PC-9 (cell line): ENCODE results near the gene SNAP47. TPM values are rescaled to one million over a fixed set of nuclear protein-coding genes. Genes with fewer than 3 reads are reported as not detected.

ENCODE experiments used
- BruUV-seq: library from RNA; stranded (reverse); fragments of 400-500 nt; replicated peaks from 2 replicates; lab custom pipeline; 2021; lab: Mats Ljungman, UMichigan
- CTCF ChIA-PET: fragments of 300-600 bp; sonication (Branson Sonifier 250); formaldehyde crosslinking; loops from one replicate; lab custom pipeline; 2022; ENCODE audit warnings: antibody characterized with exemption; lab: Charles Lee
- POLR2A ChIA-PET: fragments of 300-600 bp; sonication (Branson Sonifier 250); formaldehyde crosslinking; loops from one replicate; lab custom pipeline; 2022; ENCODE audit warnings: antibody characterized with exemption; ENCODE audit not compliant: unreplicated experiment; lab: Charles Lee
- DNase-seq, 2 experiments: peaks; one replicate each; pipeline versions ENCODE4 v3.0.0 to v3.0.0-alpha.2; 2015 to 2022; ENCODE audit warnings: mixed read lengths in 1 of 2
- H2AFZ ChIP-seq: fragments of 200-600 bp; sonication (generic); 2 replicates; pipeline ENCODE4 v1.8.1; 2017; ENCODE audit warnings: antibody characterized with exemption
- H3F3A ChIP-seq: fragments of 200-600 bp; sonication (generic); 2 replicates; pipeline ENCODE4 v1.8.1; 2017; ENCODE audit warnings: antibody characterized with exemption, mild to moderate bottlenecking, low read depth; ENCODE audit not compliant: insufficient read depth
- H3K27ac ChIP-seq: fragments of 200-600 bp; sonication (generic); 2 replicates; pipeline ENCODE4 v1.6.1; 2016; ENCODE audit warnings: mixed run types
- H3K27me3 ChIP-seq: fragments of 200-600 bp; sonication (generic); 2 replicates; pipeline ENCODE4 v1.6.1; 2016; ENCODE audit warnings: low read depth, mixed run types; ENCODE audit not compliant: insufficient read depth
- H3K36me3 ChIP-seq: fragments of 200-600 bp; sonication (generic); 2 replicates; pipeline ENCODE4 v1.6.1; 2016; ENCODE audit warnings: low read depth, mixed run types
- H3K4me1 ChIP-seq: fragments of 200-600 bp; sonication (generic); replicated peaks from 2 replicates; pipeline ENCODE4 v1.6.1; 2016; ENCODE audit warnings: mixed run types; ENCODE audit not compliant: insufficient read depth
- H3K4me2 ChIP-seq: fragments of 200-600 bp; sonication (generic); 2 replicates; pipeline ENCODE4 v1.6.1; 2017; ENCODE audit warnings: mixed run types
- H3K4me3 ChIP-seq: fragments of 200-600 bp; sonication (generic); 2 replicates; pipeline ENCODE4 v1.6.1; 2016; ENCODE audit warnings: mixed run types
- H3K79me2 ChIP-seq: fragments of 200-600 bp; sonication (generic); 2 replicates; pipeline ENCODE4 v1.6.1; 2017; ENCODE audit warnings: low read depth, mixed run types
- H3K9me2 ChIP-seq: fragments of 200-600 bp; sonication (generic); 2 replicates; pipeline ENCODE4 v1.8.1; 2017; ENCODE audit warnings: mild to moderate bottlenecking; ENCODE audit not compliant: insufficient read depth
- H3K9me3 ChIP-seq: fragments of 200-600 bp; sonication (generic); 2 replicates; pipeline ENCODE4 v1.8.1; 2016; ENCODE audit warnings: low read depth; ENCODE audit not compliant: insufficient read depth
- H4K20me1 ChIP-seq: fragments of 200-600 bp; sonication (generic); 2 replicates; pipeline ENCODE4 v1.8.1; 2017; ENCODE audit not compliant: insufficient read depth
- EZH2 ChIP-seq: fragments of 200-600 bp; sonication (generic); IDR thresholded peaks from 2 replicates; pipeline ENCODE4 v1.8.0; 2017; ENCODE audit warnings: antibody characterized with exemption, low read depth
- intact Hi-C: fragments of 100-400 bp; cut with micrococcal nuclease; formaldehyde crosslinking; loops from one replicate; pipeline ENCODE4 v1.10.0; 2022; ENCODE audit not compliant: unreplicated experiment
- total RNA-seq: library from RNA; stranded (reverse); gene quantifications from 2 replicates; pipeline ENCODE4 v1.2.3, GENCODE V29; 2021
- TF ChIP-seq, protein P1 (sequence below): fragments of 200-600 bp; sonication (generic); conservative IDR thresholded peaks from 2 replicates; pipeline ENCODE4 v1.6.1; 2017; ENCODE audit warnings: mixed run types, antibody characterized with exemption, mild to moderate bottlenecking, moderate library complexity

SNAP47 gene
- total RNA-seq, 1 experiment from 2014 or later, result 70.2 TPM

DNA sequence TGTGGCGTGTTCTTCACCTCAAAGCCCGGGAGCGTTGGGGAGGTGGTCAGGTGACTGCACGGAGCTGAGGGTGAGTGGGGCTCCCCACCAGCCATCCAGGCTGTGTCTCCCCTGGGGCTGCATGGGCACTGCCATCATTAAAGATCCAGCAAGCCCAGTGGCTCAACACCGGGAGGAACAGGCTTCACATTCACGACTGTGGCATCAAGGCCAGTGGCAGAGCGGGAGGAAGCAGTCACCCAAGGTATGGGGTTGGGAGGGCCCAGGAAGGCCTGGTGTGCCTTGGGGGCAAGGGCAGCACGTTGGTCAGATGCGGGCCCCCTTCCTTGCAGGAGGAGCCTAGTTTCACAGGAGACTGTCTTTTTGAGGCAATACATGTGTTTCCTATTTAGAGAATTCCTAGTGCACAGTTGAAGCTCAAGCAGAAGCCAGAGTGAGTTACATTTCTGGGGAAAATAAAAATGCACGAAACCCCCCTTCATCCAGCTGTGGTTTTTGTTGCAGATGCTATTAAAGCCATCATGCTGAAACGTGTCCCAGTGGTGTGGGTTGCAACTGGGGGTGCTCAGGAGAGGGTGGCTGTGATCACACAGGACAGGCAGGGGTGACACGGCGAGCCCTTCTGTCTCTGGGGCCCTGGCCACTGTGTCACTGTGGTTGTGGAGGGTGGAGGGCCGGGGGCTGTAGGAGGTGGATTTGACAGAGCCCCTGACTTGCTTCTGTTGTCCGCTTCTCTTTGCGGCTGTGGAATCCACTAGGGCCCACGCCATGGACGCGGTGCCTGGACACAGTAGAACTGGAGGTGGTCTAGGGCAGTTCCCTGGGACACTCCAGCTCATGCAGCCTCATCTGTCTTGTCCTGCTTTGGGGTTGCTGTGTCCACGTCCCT is 34.1 kb downstream of the SNAP47 start:
- ChIA-PET POLR2A (no interaction called here), CTCF (interaction anchor here (0.6 kb wide), 1 partner anchor 119 kb away, joined by 3 read pairs; no protein-coding TSS in a partner anchor)
- H3F3A ChIP-seq, result peaks cover 40% of the 10 kb centered on the region
- H3K79me2 ChIP-seq, result peaks cover 6% of the 10 kb centered on the region; the same call in 1 of the 2 replicates
- no peaks in the 10 kb centered on the region for H3K9me3 ChIP-seq
- H3K4me2 ChIP-seq, result no peak overlapping the region
- intact Hi-C loops, result loop anchor here (10.0 kb wide), 1 partner anchor 606 kb away; no protein-coding TSS in a partner anchor
- TF ChIP-seq EZH2, result no peak
- BruUV-seq, result no TSS peak
- H4K20me1 ChIP-seq, result peaks cover 29% of the 10 kb centered on the region
- H3K9me2 ChIP-seq, result no peaks in the 10 kb centered on the region
- no peak overlapping the region for H3K4me3 ChIP-seq
- no peak overlapping the region for H3K27ac ChIP-seq
- H3K4me1 ChIP-seq, result peaks cover 29% of the 10 kb centered on the region
- DNase-seq, result no peak
- H2AFZ ChIP-seq, result no peak overlapping the region
- peaks cover 15% of the 10 kb centered on the region; the same call in 1 of the 2 replicates for H3K36me3 ChIP-seq
- H3K27me3 ChIP-seq, result no peaks in the 10 kb centered on the region

DNA sequence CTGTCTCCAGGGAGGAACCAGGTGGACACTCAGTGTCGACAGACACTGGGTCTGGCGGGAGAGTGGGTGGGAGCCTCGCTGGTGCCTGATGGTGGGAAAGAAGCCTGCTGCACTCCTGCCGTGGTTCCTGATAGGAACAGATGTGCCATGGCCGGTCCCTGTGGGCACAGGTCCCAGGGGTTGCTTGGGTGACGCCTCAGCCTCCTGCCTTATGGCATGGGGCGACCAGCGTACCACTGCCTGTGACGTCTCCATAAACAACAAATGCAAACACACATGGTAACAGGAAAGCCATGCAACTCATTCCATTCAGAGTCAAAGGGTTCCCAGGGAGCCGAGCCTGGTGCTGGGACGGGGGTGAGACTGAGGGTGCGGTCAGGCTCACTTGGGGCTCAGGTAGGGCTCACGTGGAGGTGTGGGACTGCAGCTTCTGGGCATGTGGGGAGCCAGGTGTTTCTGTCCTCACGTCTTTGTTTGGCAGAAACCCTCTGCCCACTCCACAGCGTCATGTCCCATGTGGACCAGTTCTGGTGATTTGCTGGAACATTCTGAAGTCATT is 34.8 kb downstream of the SNAP47 start:
- Histone ChIP-seq H3K4me2 (no peak overlapping the region), H3K9me3 (no peaks in the 10 kb centered on the region), H3K79me2 (peaks cover 4% of the 10 kb centered on the region; the same call in 1 of the 2 replicates), H3K9me2 (no peaks in the 10 kb centered on the region), H3K27ac (no peak overlapping the region), H2AFZ (no peak overlapping the region), H3K36me3 (peaks cover 15% of the 10 kb centered on the region; the same call in 1 of the 2 replicates), H3F3A (peaks cover 33% of the 10 kb centered on the region), H3K4me3 (no peak overlapping the region), H3K27me3 (no peaks in the 10 kb centered on the region), H3K4me1 (peaks cover 21% of the 10 kb centered on the region), H4K20me1 (peaks cover 29% of the 10 kb centered on the region)
- TF ChIP-seq, protein P1, sequence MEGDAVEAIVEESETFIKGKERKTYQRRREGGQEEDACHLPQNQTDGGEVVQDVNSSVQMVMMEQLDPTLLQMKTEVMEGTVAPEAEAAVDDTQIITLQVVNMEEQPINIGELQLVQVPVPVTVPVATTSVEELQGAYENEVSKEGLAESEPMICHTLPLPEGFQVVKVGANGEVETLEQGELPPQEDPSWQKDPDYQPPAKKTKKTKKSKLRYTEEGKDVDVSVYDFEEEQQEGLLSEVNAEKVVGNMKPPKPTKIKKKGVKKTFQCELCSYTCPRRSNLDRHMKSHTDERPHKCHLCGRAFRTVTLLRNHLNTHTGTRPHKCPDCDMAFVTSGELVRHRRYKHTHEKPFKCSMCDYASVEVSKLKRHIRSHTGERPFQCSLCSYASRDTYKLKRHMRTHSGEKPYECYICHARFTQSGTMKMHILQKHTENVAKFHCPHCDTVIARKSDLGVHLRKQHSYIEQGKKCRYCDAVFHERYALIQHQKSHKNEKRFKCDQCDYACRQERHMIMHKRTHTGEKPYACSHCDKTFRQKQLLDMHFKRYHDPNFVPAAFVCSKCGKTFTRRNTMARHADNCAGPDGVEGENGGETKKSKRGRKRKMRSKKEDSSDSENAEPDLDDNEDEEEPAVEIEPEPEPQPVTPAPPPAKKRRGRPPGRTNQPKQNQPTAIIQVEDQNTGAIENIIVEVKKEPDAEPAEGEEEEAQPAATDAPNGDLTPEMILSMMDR, result no peak
- TF ChIP-seq EZH2, result no peak
- BruUV-seq, result no TSS peak
- ChIA-PET POLR2A (no interaction called here), CTCF (interaction anchor here (0.6 kb wide), 1 partner anchor 118 kb away, joined by 3 read pairs; no protein-coding TSS in a partner anchor)
- intact Hi-C loops, result loop anchor here (10.0 kb wide), 1 partner anchor 605 kb away; no protein-coding TSS in a partner anchor
- no peak for DNase-seq

DNA sequence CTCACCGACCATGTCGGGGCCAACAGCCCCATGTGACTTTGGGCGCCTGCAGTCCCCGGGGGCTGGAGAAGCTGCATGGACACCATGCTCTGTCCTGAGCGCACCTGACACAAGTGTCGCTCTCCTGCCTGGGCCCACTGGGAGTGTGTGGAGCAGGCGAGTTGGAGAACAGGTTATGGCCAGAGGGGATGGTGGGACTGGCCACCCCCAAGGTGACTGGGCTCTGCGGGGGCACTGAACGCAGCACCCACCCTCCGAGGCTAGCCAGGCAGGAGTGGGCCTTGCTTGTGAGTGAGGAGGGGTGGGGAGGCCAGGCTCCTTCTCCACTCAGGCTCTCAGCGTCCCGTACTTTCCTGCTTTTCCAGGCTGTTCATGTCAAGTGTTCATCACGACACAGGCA is 35.6 kb downstream of the SNAP47 start:
- intact Hi-C loops, result no loop called here
- H3K4me1 ChIP-seq, result peaks cover 13% of the 10 kb centered on the region
- peaks cover 15% of the 10 kb centered on the region; the same call in 1 of the 2 replicates for H3K36me3 ChIP-seq
- peaks cover 25% of the 10 kb centered on the region for H3F3A ChIP-seq
- BruUV-seq, result no TSS peak
- no peaks in the 10 kb centered on the region for H3K27me3 ChIP-seq
- no peak overlapping the region for H3K27ac ChIP-seq
- no peaks in the 10 kb centered on the region for H3K9me3 ChIP-seq
- ChIA-PET CTCF (no interaction called here), POLR2A (no interaction called here)
- TF ChIP-seq EZH2, result no peak
- TF ChIP-seq, protein P1, result no peak
- no peak overlapping the region for H3K4me2 ChIP-seq
- no peaks in the 10 kb centered on the region for H3K79me2 ChIP-seq
- DNase-seq, result no peak
- no peak overlapping the region for H3K4me3 ChIP-seq
- H4K20me1 ChIP-seq, result peaks cover 26% of the 10 kb centered on the region
- no peak overlapping the region for H2AFZ ChIP-seq
- H3K9me2 ChIP-seq, result no peaks in the 10 kb centered on the region
